HepG2 (cell line): ENCODE data around the gene PPIP5K2. TPM values are rescaled to one million over a fixed set of nuclear protein-coding genes. Genes with fewer than 3 reads are reported as not detected.
A peak's percentile ranks its signal among the peaks of the same experiment; 100 is the strongest.

Experiments
- ATAC-seq: fragments of 200-7000 bp; cut with Tn5 transposase; 3 replicates; pipeline ENCODE4 v1.9.1; 2020; ENCODE audit warnings: mild to moderate bottlenecking, moderate library complexity
- BruUV-seq: library from RNA; stranded (reverse); fragments of 400-500 nt; replicated peaks from 2 replicates; lab custom pipeline; 2021; lab: Mats Ljungman, UMichigan
- CTCF ChIA-PET: fragments of 300-600 bp; formaldehyde crosslinking; extraction: SDS; loops from one replicate; lab custom pipeline; 2021; ENCODE audit warnings: low total read pairs, inconsistent platforms, low intra/inter-chr PET ratio; lab: Yijun Ruan, JAX
- POLR2A ChIA-PET: fragments of 350-600 bp; sonication (Branson Sonifier 250); formaldehyde crosslinking; loops from one replicate; lab custom pipeline; 2020; ENCODE audit warnings: antibody characterized with exemption, inconsistent platforms; lab: Yijun Ruan, JAX
- DNase-seq: peaks from one replicate; pipeline ENCODE4 v3.0.0-alpha.2; 2015; ENCODE audit warnings: low spot score
- FAIRE-seq: peaks from 3 replicates; lab custom pipeline; 2011; peaks lifted over from hg19 to GRCh38; lab: Jason Lieb, UNC
- H2AFZ ChIP-seq: one replicate; pipeline ENCODE4 v1.6.1; 2011; ENCODE audit warnings: low read length, inconsistent platforms
- H3K27ac ChIP-seq: fragments of 300-600 bp; 3 replicates; pipeline ENCODE4 v1.8.0; 2011; ENCODE audit warnings: mixed run types, mild to moderate bottlenecking, mixed read lengths, low read length, inconsistent platforms; ENCODE audit not compliant: insufficient read depth; ENCODE audit errors: extremely low read length
- H3K27me3 ChIP-seq, 2 experiments: fragments of 200-600 bp in 1 of 2; 2 replicates in 1 of 2; 3 replicates in 1 of 2; pipeline versions ENCODE4 v1.6.0 to v1.8.0; 2011; ENCODE audit warnings: low read length in 2 of 2, mild to moderate bottlenecking in 2 of 2, moderate library complexity in 2 of 2, inconsistent platforms in 1 of 2; ENCODE audit not compliant: insufficient read depth in 2 of 2, control insufficient read depth in 1 of 2
- H3K36me3 ChIP-seq, 2 experiments: fragments of 200-600 bp in 1 of 2; replicated peaks in 1 of 2; 2 replicates in 1 of 2; 3 replicates in 1 of 2; pipeline versions ENCODE4 v1.5.1 to v1.8.0; 2011; ENCODE audit warnings: low read length in 2 of 2, inconsistent platforms in 1 of 2; ENCODE audit not compliant: insufficient read depth in 2 of 2, control insufficient read depth in 1 of 2
- H3K4me1 ChIP-seq: 2 replicates; pipeline ENCODE4 v1.5.1; 2012; ENCODE audit warnings: low read length, inconsistent platforms; ENCODE audit not compliant: insufficient read depth
- H3K4me2 ChIP-seq: 2 replicates; pipeline ENCODE4 v1.6.0; 2011; ENCODE audit warnings: low read depth, low read length, inconsistent platforms
- H3K4me3 ChIP-seq, 3 experiments: fragments of 200-600 bp in 1 of 3; sonication (generic), shearing (Covaris generic) in 1 of 3; replicated peaks in 1 of 3; 2 replicates each; pipeline ENCODE4 v1.5.1; 2011 to 2016; ENCODE audit warnings: low read length in 3 of 3, inconsistent platforms in 2 of 3, low read depth in 2 of 3, mild to moderate bottlenecking in 2 of 3, control low read depth in 1 of 3, mixed read lengths in 1 of 3; ENCODE audit not compliant: insufficient read depth in 1 of 3
- H3K79me2 ChIP-seq: one replicate; pipeline ENCODE4 v1.6.1; 2011; ENCODE audit warnings: low read length, inconsistent platforms; ENCODE audit not compliant: insufficient read depth
- H3K9ac ChIP-seq: 2 replicates; pipeline ENCODE4 v1.6.0; 2011; ENCODE audit warnings: mild to moderate bottlenecking, low read depth, low read length, inconsistent platforms; ENCODE audit not compliant: insufficient read depth
- H3K9me3 ChIP-seq: 2 replicates; pipeline ENCODE4 v1.5.1; 2012; ENCODE audit warnings: mild to moderate bottlenecking, low read length
- H4K20me1 ChIP-seq: 2 replicates; pipeline ENCODE4 v1.6.0; 2011; ENCODE audit warnings: inconsistent platforms, mild to moderate bottlenecking, low read length, moderate library complexity; ENCODE audit not compliant: insufficient read depth
- ASH2L ChIP-seq: fragments of 300-600, 200-600 bp; sonication (generic); IDR thresholded peaks from 2 replicates; pipeline ENCODE4 v1.7.0; 2017; ENCODE audit warnings: low read depth, mild to moderate bottlenecking, moderate library complexity, mixed read lengths, low read length; ENCODE audit not compliant: insufficient read length
- ATF6 ChIP-seq: sonication (generic); formaldehyde crosslinking; conservative IDR thresholded peaks from 2 replicates; pipeline ENCODE4 v1.4.0; 2020; ENCODE audit warnings: missing genetic modification reagents
- CTCF ChIP-seq: sonication (generic); formaldehyde crosslinking; IDR thresholded peaks from 2 replicates; pipeline ENCODE4 v1.5.0; 2020; ENCODE audit warnings: mild to moderate bottlenecking, missing genetic modification reagents, moderate library complexity
- FOSL2 ChIP-seq: sonication (generic); formaldehyde crosslinking; IDR thresholded peaks from 2 replicates; pipeline ENCODE4 v1.4.0; 2020; ENCODE audit warnings: missing genetic modification reagents
- KAT8 ChIP-seq: IDR thresholded peaks from 2 replicates; pipeline ENCODE4 v1.6.1; 2016; ENCODE audit warnings: missing genetic modification reagents, missing compliant biosample characterization
- RAD21 ChIP-seq: fragments of 450-650 bp; formaldehyde crosslinking; IDR thresholded peaks from 2 replicates; pipeline ENCODE4 v1.5.0; 2020; ENCODE audit warnings: mild to moderate bottlenecking
- RCOR2 ChIP-seq: IDR thresholded peaks from 2 replicates; pipeline ENCODE4 v1.6.1; 2016; ENCODE audit warnings: missing biosample characterization, missing genetic modification reagents
- SCMH1 ChIP-seq: sonication (generic); formaldehyde crosslinking; IDR thresholded peaks from 2 replicates; pipeline ENCODE4 v1.9.0; 2021; ENCODE audit warnings: missing genetic modification reagents, mild to moderate bottlenecking, borderline replicate concordance
- SMC3 ChIP-seq: IDR thresholded peaks from 2 replicates; pipeline ENCODE4 v1.6.1; 2011; ENCODE audit warnings: low read length, improper control_type of control experiment
- STAG1 ChIP-seq: sonication (generic); formaldehyde crosslinking; IDR thresholded peaks from 2 replicates; pipeline ENCODE4 v1.4.0; 2020; ENCODE audit warnings: missing genetic modification reagents
- TEAD3 ChIP-seq: optimal IDR thresholded peaks from 2 replicates; pipeline ENCODE3; 2016; ENCODE audit warnings: borderline replicate concordance
- ZNF18 ChIP-seq: sonication (generic); formaldehyde crosslinking; IDR thresholded peaks from 2 replicates; pipeline ENCODE4 v1.8.0; 2022; ENCODE audit warnings: mild to moderate bottlenecking, missing genetic modification reagents; ENCODE audit not compliant: insufficient replicate concordance
- ZNF770 ChIP-seq: sonication (generic); formaldehyde crosslinking; IDR thresholded peaks from 2 replicates; pipeline ENCODE4 v1.5.0; 2020; ENCODE audit warnings: mild to moderate bottlenecking, missing genetic modification reagents
- ZNF792 ChIP-seq: IDR thresholded peaks from 2 replicates; pipeline ENCODE4 v1.6.1; 2016
- WGBS: methylation state at CpG from one replicate; pipeline ENCODE4 v1.1.6; 2017; ENCODE audit warnings: low lambda C conversion rate; 5-methylcytosine and 5-hydroxymethylcytosine counted together
- in situ Hi-C: cut with HindIII; loops from 2 replicates; pipeline ENCODE4 v1.10.0; 2017; ENCODE audit warnings: low pct_unique_long_range_greater_than_20kb; ENCODE audit not compliant: extremely low pct_ligation_motif_present
- intact Hi-C: fragments of 100-400 bp; cut with micrococcal nuclease; formaldehyde crosslinking; loops from one replicate; pipeline ENCODE4 v1.10.0; 2022; ENCODE audit not compliant: unreplicated experiment
- polyA plus RNA-seq, 8 experiments: library from polyadenylated mRNA; depleted of rRNA in 3 of 8; stranded (reverse) in 7 of 8; unstranded in 1 of 8; fragments of >200 nt; fragmentation: Illumina TruSeq in 4 of 8; extraction: Trizol in 4 of 8; gene quantifications; 2 replicates each; pipeline versions ENCODE4 v1.2.1 to v1.2.3, GENCODE V29; 2011 to 2016; ENCODE audit warnings: low read depth in 4 of 8, missing spikeins in 1 of 8, mixed read lengths in 1 of 8; ENCODE audit not compliant: insufficient read depth in 1 of 8
- total RNA-seq, 5 experiments: library from RNA; depleted of rRNA; stranded (reverse); fragments of >200 nt; fragmentation: Illumina TruSeq; extraction: Trizol; gene quantifications; 2 replicates each; pipeline ENCODE4 v1.2.3, GENCODE V29; 2016; ENCODE audit warnings: low read depth in 1 of 5

Gene PPIP5K2
- total and polyA plus RNA-seq, 2 of the 13 experiments (the other 11 are each of a cell fraction or from before 2014, with no cell fraction given) = 19.7 to 45.6 TPM

DNA sequence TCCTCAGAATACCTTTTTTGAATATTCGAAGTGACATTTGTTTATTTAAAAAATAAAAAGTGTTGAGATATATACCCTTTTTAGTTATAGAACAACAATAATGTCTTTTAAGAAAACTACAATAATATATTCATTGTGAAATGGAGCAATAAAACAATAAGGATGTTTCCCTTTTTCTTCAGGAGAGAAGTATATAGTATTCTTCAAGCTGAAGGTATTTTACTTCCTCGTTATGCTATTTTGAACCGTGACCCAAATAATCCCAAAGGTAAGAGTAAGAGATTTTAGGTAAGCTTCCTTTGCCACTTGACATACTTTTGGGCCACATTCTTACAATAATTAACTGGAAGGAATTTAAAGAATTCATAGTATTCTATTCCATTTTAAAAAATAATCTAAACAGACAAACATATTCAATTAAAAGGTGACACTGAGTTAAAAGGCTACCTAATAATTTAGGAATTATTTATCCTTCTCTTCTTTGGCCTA, 18.1 kb downstream of the PPIP5K2 start (continued):
- TF ChIP-seq ZNF770 (CRISPR knock-in tag) = no peak
- TF ChIP-seq ZNF18 (CRISPR knock-in tag) = no peak
- TF ChIP-seq, all 625 proteins: peak for 0

DNA sequence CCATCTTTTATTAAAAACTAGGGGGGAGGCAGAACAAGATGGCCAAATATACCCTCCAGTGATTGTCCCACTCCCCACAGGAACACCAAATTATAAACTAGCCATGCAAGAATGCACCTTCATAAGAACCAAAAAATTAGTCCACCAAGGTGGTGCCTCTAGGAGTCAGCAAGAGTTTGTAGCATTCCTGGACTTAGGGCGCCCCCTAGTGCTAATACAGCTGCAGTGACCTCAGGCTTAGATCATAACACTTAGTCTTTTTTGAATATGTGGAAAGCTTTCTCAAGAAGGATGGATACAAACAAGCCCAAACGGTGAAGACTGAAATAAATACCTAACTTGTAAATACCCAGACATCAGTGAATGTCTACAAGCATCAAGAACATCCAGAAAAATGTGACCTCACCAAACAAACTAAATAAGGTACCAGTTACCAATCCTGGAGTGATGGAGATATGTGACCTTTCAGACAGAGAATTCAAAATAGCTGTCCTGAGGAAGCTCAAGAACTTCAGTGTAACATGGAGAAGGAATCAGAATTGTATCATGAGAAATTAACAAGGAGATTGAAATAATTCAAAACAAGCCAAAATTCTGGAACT, 19.3 kb downstream of the PPIP5K2 start:
- H3K4me3 ChIP-seq = no peak overlapping the region
- no peaks in the 10 kb centered on the region for H3K9me3 ChIP-seq
- H3K27ac ChIP-seq = no peak overlapping the region
- peak; percentile 98 for ATAC-seq
- ChIA-PET CTCF (interaction anchor here (0.8 to 1.5 kb wide), 3 partner anchors 358 to 556 kb away, joined by 6 to 18 read pairs (median 7); no protein-coding TSS in a partner anchor), POLR2A (no interaction called here)
- BruUV-seq = no TSS peak
- no peaks in the 10 kb centered on the region for H3K27me3 ChIP-seq
- DNase-seq = peak; percentile 69
- TF ChIP-seq ZNF792 (CRISPR knock-in tag) (0 out of 2 replicates have a peak, but pooled peaks have one; percentile 33), FOSL2 (no peak), RAD21 (CRISPR knock-in tag) (peak; percentile 78), RCOR2 (CRISPR knock-in tag) (no peak), TEAD3 (peak; percentile 57), ASH2L (no peak), SCMH1 (CRISPR knock-in tag) (no peak), KAT8 (CRISPR knock-in tag) (0 out of 2 replicates have a peak, but pooled peaks have one; percentile 15), CTCF (CRISPR knock-in tag) (peak; percentile 90), SMC3 (peak; percentile 91), ATF6 (CRISPR knock-in tag) (no peak), STAG1 (CRISPR knock-in tag) (peak; percentile 92)
- no peak overlapping the region for H2AFZ ChIP-seq
- H3K36me3 ChIP-seq = no peaks in the 10 kb centered on the region; a peak in 2 of 5 replicates
- peak; percentile 84 for FAIRE-seq
- H3K4me2 ChIP-seq = no peak overlapping the region
- WGBS = 0% methylated on average over 2 of the region's 2 CpGs
- in situ Hi-C loops = loop anchor here (10.0 kb wide), 1 partner anchor 355 kb away; no protein-coding TSS in a partner anchor
- intact Hi-C loops = loop anchor here (1.0 to 5.0 kb wide), 7 partner anchors 18 to 602 kb away; no protein-coding TSS in a partner anchor
- H3K4me1 ChIP-seq = no peaks in the 10 kb centered on the region
- no peaks in the 10 kb centered on the region for H3K79me2 ChIP-seq
- no peaks in the 10 kb centered on the region for H4K20me1 ChIP-seq
- H3K9ac ChIP-seq = no peak overlapping the region
